ENCODE data around the gene UNC45A. TPM values are rescaled to one million over a fixed set of nuclear protein-coding genes. Genes with fewer than 3 reads are reported as not detected.

Gene UNC45A
- total and polyA plus RNA-seq, 2 of the 4 experiments (the other 2 are of a cell fraction): 68.9 to 100 TPM

GRCh38 chr15:90954712-90955623 is 19.9 kb downstream of the UNC45A start, which contains the start of gene RCCD1:
Gene RCCD1, plus strand, starts transcription at chr15:90954884. Its CDS starts 1,851 bp downstream, at chr15:90956735.
- Histone ChIP-seq H2AFZ (replicated peaks; ENCODE audit: low read length, poor library complexity) (peak within 1 kb of the TSS; percentile 95), H3K18ac (ENCODE audit: low read depth, low read length) (peak within 1 kb of the TSS; percentile 7; the same call in 1 of the 2 replicates), H2AK9ac (replicated peaks; ENCODE audit: low read depth, low read length, poor library complexity) (peak within 1 kb of the TSS; percentile 91), H3K4ac (ENCODE audit: low read depth, low read length) (peak within 1 kb of the TSS; percentile 85), H3K4me2 (ENCODE audit: low read depth, low read length) (peak within 1 kb of the TSS; percentile 87), H4K91ac (ENCODE audit: insufficient read depth, low read depth, low read length) (peak within 1 kb of the TSS; percentile 73), H2BK5ac (ENCODE audit: low read depth, low read length, poor library complexity, severe bottlenecking) (peak within 1 kb of the TSS; percentile 30), H3K9me1 (ENCODE audit: insufficient read depth, low read length) (no peaks in the 10 kb centered on the region), H3K4me3 (ENCODE audit: insufficient read depth, low read depth, low read length) (peak within 1 kb of the TSS; percentile 69), H3K9me3 (ENCODE audit: control insufficient read depth, insufficient read depth, low read length) (no peaks in the 10 kb centered on the region), H3K14ac (replicated peaks; ENCODE audit: low read depth, low read length) (peak within 1 kb of the TSS; percentile 86), H2BK120ac (ENCODE audit: low read depth, low read length) (peak within 1 kb of the TSS; percentile 35; the same call in 1 of the 2 replicates), H2BK15ac (ENCODE audit: low read depth, low read length) (no peak within 1 kb of the TSS), H3K4me1 (ENCODE audit: control insufficient read depth, insufficient read depth, low read length) (peaks cover 6% of the 10 kb centered on the region), H4K8ac (ENCODE audit: low read depth in 2 of 2, low read length in 2 of 2) (peak within 1 kb of the TSS; percentile 68 to 90), H4K5ac (ENCODE audit: low read depth, low read length) (no peak within 1 kb of the TSS), H3K56ac (ENCODE audit: extremely low read depth, insufficient read depth, low read length) (peak within 1 kb of the TSS; percentile 64; the same call in 1 of the 2 replicates), H3K36me3 (ENCODE audit: control insufficient read depth, insufficient read depth, low read length) (peaks cover 32% of the 10 kb centered on the region), H2AK5ac (ENCODE audit: low read depth, low read length) (no peak within 1 kb of the TSS), H3K27me3 (ENCODE audit: control insufficient read depth, insufficient read depth, low read length) (no peaks in the 10 kb centered on the region), H3K9ac (ENCODE audit: low read depth, low read length) (peak within 1 kb of the TSS; percentile 50), H3K27ac (ENCODE audit: insufficient read depth, low read length) (peak within 1 kb of the TSS; percentile 54), H4K20me1 (ENCODE audit: insufficient read depth, low read length) (no peaks in the 10 kb centered on the region), H3K23ac (ENCODE audit: low read depth, low read length) (peak within 1 kb of the TSS; percentile 66), H3K79me1 (ENCODE audit: low read depth in 1 of 2, low read length in 2 of 2) (peaks cover 6 to 27% of the 10 kb centered on the region in 2 experiments; a peak in 3 of 4 replicates), H2BK20ac (ENCODE audit: low read depth, low read length) (no peak within 1 kb of the TSS)
- ATAC-seq (ENCODE audit: low read depth) (peak; percentile 88), DNase-seq (peak; percentile 93)
- WGBS, 2 experiments (ENCODE audit: extremely low coverage in 2 of 2, insufficient read length in 1 of 2): 2% methylated on average over 36 of the region's 69 CpGs; no CpG with 5 or more reads in 1 of the 2 experiments
- in situ Hi-C loops (cut with MboI; ENCODE audit: low sequenced_read_pairs) (loop anchor here (10.0 kb wide), 1 partner anchor 320 kb away; no protein-coding TSS in a partner anchor), dilution Hi-C loops (cut with HindIII; ENCODE audit: low sequenced_read_pairs, unreplicated experiment) (no loop called here), intact Hi-C loops (cut with micrococcal nuclease) (no loop called here)
- ChIA-PET CTCF (interaction anchor here (1.0 to 2.2 kb wide), 3 partner anchors 11 to 33 kb away, joined by 3 to 6 read pairs (median 5); no protein-coding TSS in a partner anchor), POLR2A (ENCODE audit: unreplicated experiment) (interaction anchor here (1.0 kb wide), 1 partner anchor 9 kb away, joined by 4 read pairs; no protein-coding TSS in a partner anchor)
- no TSS peak for BruUV-seq (replicated peaks)
- TF ChIP-seq CHD1 (IDR thresholded peaks at IDR 0.05; ENCODE audit: low read depth, low read length): no peak
- no peak for TF ChIP-seq RAD21 (IDR thresholded peaks at IDR 0.05; ENCODE audit: low read length)
- no peak for TF ChIP-seq MAFK (IDR thresholded peaks at IDR 0.05; ENCODE audit: low read depth, low read length)
- TF ChIP-seq CTCF (conservative IDR thresholded peaks at IDR 0.05; ENCODE audit: low read depth, low read length): no peak
- TF ChIP-seq FOS (IDR thresholded peaks at IDR 0.05; ENCODE audit: low read depth, low read length): no peak
- no peak for TF ChIP-seq NFE2L2 (IDR thresholded peaks at IDR 0.05; ENCODE audit: low read depth, low read length)
- TF ChIP-seq CEBPB (IDR thresholded peaks at IDR 0.05; ENCODE audit: low read depth, low read length): no peak
- TF ChIP-seq MXI1 (IDR thresholded peaks at IDR 0.05; ENCODE audit: borderline replicate concordance, low read depth, low read length): peak; percentile 91
- TF ChIP-seq MAZ (IDR thresholded peaks at IDR 0.05; ENCODE audit: borderline replicate concordance, low read depth, low read length): peak; percentile 35; the same call in 1 of the 2 replicates
- TF ChIP-seq, protein P1, sequence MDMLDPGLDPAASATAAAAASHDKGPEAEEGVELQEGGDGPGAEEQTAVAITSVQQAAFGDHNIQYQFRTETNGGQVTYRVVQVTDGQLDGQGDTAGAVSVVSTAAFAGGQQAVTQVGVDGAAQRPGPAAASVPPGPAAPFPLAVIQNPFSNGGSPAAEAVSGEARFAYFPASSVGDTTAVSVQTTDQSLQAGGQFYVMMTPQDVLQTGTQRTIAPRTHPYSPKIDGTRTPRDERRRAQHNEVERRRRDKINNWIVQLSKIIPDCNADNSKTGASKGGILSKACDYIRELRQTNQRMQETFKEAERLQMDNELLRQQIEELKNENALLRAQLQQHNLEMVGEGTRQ (IDR thresholded peaks at IDR 0.05; ENCODE audit: low read depth, low read length): peak; percentile 98
- TF ChIP-seq BHLHE40 (IDR thresholded peaks at IDR 0.05; ENCODE audit: low read depth, low read length): peak; percentile 89
- TF ChIP-seq POLR2A (IDR thresholded peaks at IDR 0.05; ENCODE audit: low read depth, low read length): peak; percentile 79
- peak; percentile 56 for TF ChIP-seq RCOR1 (IDR thresholded peaks at IDR 0.05; ENCODE audit: insufficient replicate concordance, low read length)
- TF ChIP-seq RFX5 (IDR thresholded peaks at IDR 0.05; ENCODE audit: low read depth, low read length): no peak
- TF ChIP-seq SMC3 (IDR thresholded peaks at IDR 0.05; ENCODE audit: low read depth, low read length): no peak

Data from IMR-90 (cell line).